OCI-LY3 (cell line): ENCODE results near the gene ORM1.

Experiments used
- H2AFZ ChIP-seq: fragments of 200-600, 300-600 bp; shearing (Covaris generic); 2 replicates; pipeline ENCODE4 v1.6.0; 2014; ENCODE audit warnings: antibody characterized with exemption, low read depth, low read length
- H3K27ac ChIP-seq: fragments of 200-600, 300-600 bp; sonication (generic); 2 replicates; pipeline ENCODE4 v1.5.1; 2014; ENCODE audit warnings: mild to moderate bottlenecking, low read length, moderate library complexity, mixed read lengths
- H3K27me3 ChIP-seq: fragments of 200-600, 300-600 bp; sonication (generic); 2 replicates; pipeline ENCODE4 v1.6.1; 2014; ENCODE audit warnings: low read depth, low read length, mixed read lengths
- H3K36me3 ChIP-seq: fragments of 200-600, 300-600 bp; sonication (generic); replicated peaks from 2 replicates; pipeline ENCODE3; 2014; ENCODE audit warnings: low read depth, low read length, mixed read lengths
- H3K4me1 ChIP-seq: fragments of 300-600, 200-600 bp; sonication (generic); 2 replicates; pipeline ENCODE4 v1.6.1; 2014; ENCODE audit warnings: low read length, mixed read lengths
- H3K4me2 ChIP-seq: fragments of 200-600, 300-600 bp; sonication (generic); 2 replicates; pipeline ENCODE4 v1.6.1; 2014; ENCODE audit warnings: low read length, mixed read lengths
- H3K4me3 ChIP-seq: fragments of 300-600, 200-600 bp; sonication (generic); 2 replicates; pipeline ENCODE4 v1.5.1; 2014; ENCODE audit warnings: antibody characterized with exemption, mild to moderate bottlenecking, low read length, moderate library complexity
- H3K79me2 ChIP-seq: fragments of 300-600, 200-600 bp; shearing (Covaris generic); 2 replicates; pipeline ENCODE4 v1.6.1; 2014; ENCODE audit warnings: mild to moderate bottlenecking, low read length, mixed read lengths
- H3K9ac ChIP-seq: fragments of 300-600, 200-600 bp; shearing (Covaris generic); 2 replicates; pipeline ENCODE4 v1.6.0; 2014; ENCODE audit warnings: mild to moderate bottlenecking, low read length, moderate library complexity
- H3K9me3 ChIP-seq: fragments of 200-600, 300-600 bp; shearing (Covaris generic); 2 replicates; pipeline ENCODE4 v1.6.1; 2014; ENCODE audit warnings: low read length, mixed read lengths; ENCODE audit not compliant: insufficient read depth
- H4K20me1 ChIP-seq: fragments of 200-600, 300-600 bp; sonication (generic); 2 replicates; pipeline ENCODE4 v1.6.1; 2016; ENCODE audit warnings: low read length, mixed read lengths; ENCODE audit not compliant: insufficient read depth
- CTCF ChIP-seq: fragments of 200-600, 300-600 bp; sonication (generic); IDR thresholded peaks from 2 replicates; pipeline ENCODE4 v1.5.1; 2014; ENCODE audit warnings: antibody characterized with exemption, low read length, low read depth
- EZH2phosphoT487 ChIP-seq: fragments of 200-600 bp; shearing (Covaris generic); IDR thresholded peaks from 2 replicates; pipeline ENCODE4 v1.6.1; 2018; ENCODE audit warnings: antibody characterized with exemption, mixed run types, low read depth

Gene ORM1

GRCh38 chr9:114357360-114357759 is 34.5 kb downstream of the ORM1 start:
- Histone ChIP-seq H2AFZ (no peak overlapping the region), H3K9me3 (no peaks in the 10 kb centered on the region), H3K4me3 (no peak overlapping the region), H3K4me1 (no peaks in the 10 kb centered on the region), H3K79me2 (peaks cover 13% of the 10 kb centered on the region), H3K4me2 (no peak overlapping the region), H3K27me3 (no peaks in the 10 kb centered on the region), H3K27ac (no peak overlapping the region), H3K36me3 (peaks cover 76% of the 10 kb centered on the region), H3K9ac (no peak overlapping the region), H4K20me1 (no peaks in the 10 kb centered on the region)
- TF ChIP-seq EZH2phosphoT487 = no peak
- no peak for TF ChIP-seq CTCF

GRCh38 chr9:114357911-114358328 is 35.0 kb downstream of the ORM1 start:
- H3K27ac ChIP-seq = no peak overlapping the region

GRCh38 chr9:114359801-114360200 is 36.9 kb downstream of the ORM1 start:
- Histone ChIP-seq H3K4me1 (peaks cover 5% of the 10 kb centered on the region), H3K9ac (no peak overlapping the region), H3K27me3 (no peaks in the 10 kb centered on the region), H3K9me3 (no peaks in the 10 kb centered on the region), H3K4me2 (no peak overlapping the region), H2AFZ (no peak overlapping the region), H4K20me1 (no peaks in the 10 kb centered on the region), H3K79me2 (peaks cover 30% of the 10 kb centered on the region), H3K27ac (no peak overlapping the region), H3K36me3 (peaks cover 92% of the 10 kb centered on the region), H3K4me3 (no peak overlapping the region)
- TF ChIP-seq CTCF (no peak), EZH2phosphoT487 (no peak)

More at GRCh38 chr9:114357911-114358328, 35.0 kb downstream of the ORM1 start:
- Histone ChIP-seq H3K9ac (no peak overlapping the region), H3K36me3 (peaks cover 79% of the 10 kb centered on the region), H3K4me2 (no peak overlapping the region), H3K4me1 (no peaks in the 10 kb centered on the region), H3K27me3 (no peaks in the 10 kb centered on the region), H3K4me3 (no peak overlapping the region), H4K20me1 (no peaks in the 10 kb centered on the region), H3K79me2 (peaks cover 17% of the 10 kb centered on the region), H3K9me3 (no peaks in the 10 kb centered on the region), H2AFZ (no peak overlapping the region)
- no peak for TF ChIP-seq EZH2phosphoT487
- no peak for TF ChIP-seq CTCF

- Histone ChIP-seq H3K4me3 (no peak overlapping the region), H3K27ac (no peak overlapping the region), H3K36me3 (peaks cover 94% of the 10 kb centered on the region), H3K9me3 (no peaks in the 10 kb centered on the region), H3K27me3 (no peaks in the 10 kb centered on the region), H2AFZ (no peak overlapping the region), H3K79me2 (peaks cover 45% of the 10 kb centered on the region), H3K4me1 (peaks cover 21% of the 10 kb centered on the region), H3K4me2 (no peak overlapping the region), H4K20me1 (no peaks in the 10 kb centered on the region), H3K9ac (no peak overlapping the region)
- no peak for TF ChIP-seq CTCF
- TF ChIP-seq EZH2phosphoT487 = no peak
Observed at GRCh38 chr9:114361542-114361941, 38.6 kb downstream of the ORM1 start.
